Ishikawa (cell line): Measurements from ENCODE around the gene MAP1S.

Experiments
- CEBPB ChIP-seq: IDR thresholded peaks from 2 replicates; pipeline ENCODE4 v1.6.1; 2012
- CREB1 ChIP-seq: IDR thresholded peaks from 2 replicates; pipeline ENCODE4 v1.6.1; 2012; ENCODE audit warnings: low read depth
- EGR1 ChIP-seq: IDR thresholded peaks from 2 replicates; pipeline ENCODE4 v1.6.1; 2012
- EP300 ChIP-seq: IDR thresholded peaks from 2 replicates; pipeline ENCODE4 v1.6.1; 2012; ENCODE audit warnings: borderline replicate concordance
- FOXM1 ChIP-seq: IDR thresholded peaks from 2 replicates; pipeline ENCODE4 v1.6.1; 2012; ENCODE audit warnings: low read depth, borderline replicate concordance
- NFIC ChIP-seq: IDR thresholded peaks from 2 replicates; pipeline ENCODE4 v1.6.1; 2012
- RAD21 ChIP-seq: IDR thresholded peaks from 2 replicates; pipeline ENCODE4 v1.6.1; 2012; ENCODE audit warnings: low read depth
- TAF1 ChIP-seq: IDR thresholded peaks from 2 replicates; pipeline ENCODE4 v1.6.1; 2012; ENCODE audit warnings: low read depth, mild to moderate bottlenecking
- TCF12 ChIP-seq: IDR thresholded peaks from 2 replicates; pipeline ENCODE4 v1.6.1; 2012; ENCODE audit warnings: low read depth
- TEAD4 ChIP-seq: IDR thresholded peaks from 2 replicates; pipeline ENCODE4 v1.6.1; 2012
- YY1 ChIP-seq: IDR thresholded peaks from 2 replicates; pipeline ENCODE4 v1.6.1; 2012; ENCODE audit warnings: low read depth
- ZBTB7A ChIP-seq: IDR thresholded peaks from 2 replicates; pipeline ENCODE4 v1.6.1; 2012; ENCODE audit warnings: low read depth
- TF ChIP-seq, protein P1 (sequence below): IDR thresholded peaks from 2 replicates; pipeline ENCODE4 v1.6.1; 2012; ENCODE audit warnings: low read depth, mild to moderate bottlenecking
- TF ChIP-seq, protein P2 (sequence below): IDR thresholded peaks from 2 replicates; pipeline ENCODE4 v1.6.1; 2012

The MAP1S gene

DNA sequence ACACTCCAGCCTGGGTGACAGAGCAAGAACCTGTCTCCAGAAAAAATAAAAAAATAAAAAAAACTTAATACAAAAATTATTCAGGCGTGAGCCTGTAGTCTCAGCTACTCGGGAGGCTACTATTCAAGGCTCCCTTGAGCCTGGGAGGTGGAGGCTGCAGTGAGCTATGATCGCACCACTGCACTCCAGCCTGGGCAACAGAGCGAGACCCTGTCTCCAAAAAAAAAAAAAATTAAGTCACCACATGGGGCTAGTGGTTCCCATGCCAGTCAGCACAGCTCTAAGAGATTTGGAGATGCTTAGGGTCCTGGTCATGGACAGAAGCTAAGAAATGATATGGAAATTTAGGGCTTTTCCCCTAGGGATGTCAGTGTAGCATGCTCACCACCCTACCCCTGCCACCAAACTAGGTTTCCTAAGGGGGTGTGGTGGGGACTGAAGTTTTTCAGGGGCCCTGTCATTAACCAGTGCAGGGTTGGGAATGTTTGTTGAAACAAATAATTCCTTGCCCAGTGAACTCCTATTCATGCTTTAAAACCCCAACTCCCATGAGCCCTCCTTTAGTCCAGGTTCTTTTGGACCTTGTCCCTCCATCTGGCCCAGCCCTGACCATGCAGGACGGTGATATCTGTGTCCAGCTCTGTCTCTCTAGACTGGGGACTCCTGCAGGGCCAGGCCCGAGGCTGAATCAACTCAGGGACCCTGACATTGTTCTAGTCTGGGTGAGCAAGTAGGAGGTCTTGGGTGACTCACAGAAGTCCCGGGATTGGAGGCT lies 33.8 kb downstream of the MAP1S start:
- TF ChIP-seq, protein P1, sequence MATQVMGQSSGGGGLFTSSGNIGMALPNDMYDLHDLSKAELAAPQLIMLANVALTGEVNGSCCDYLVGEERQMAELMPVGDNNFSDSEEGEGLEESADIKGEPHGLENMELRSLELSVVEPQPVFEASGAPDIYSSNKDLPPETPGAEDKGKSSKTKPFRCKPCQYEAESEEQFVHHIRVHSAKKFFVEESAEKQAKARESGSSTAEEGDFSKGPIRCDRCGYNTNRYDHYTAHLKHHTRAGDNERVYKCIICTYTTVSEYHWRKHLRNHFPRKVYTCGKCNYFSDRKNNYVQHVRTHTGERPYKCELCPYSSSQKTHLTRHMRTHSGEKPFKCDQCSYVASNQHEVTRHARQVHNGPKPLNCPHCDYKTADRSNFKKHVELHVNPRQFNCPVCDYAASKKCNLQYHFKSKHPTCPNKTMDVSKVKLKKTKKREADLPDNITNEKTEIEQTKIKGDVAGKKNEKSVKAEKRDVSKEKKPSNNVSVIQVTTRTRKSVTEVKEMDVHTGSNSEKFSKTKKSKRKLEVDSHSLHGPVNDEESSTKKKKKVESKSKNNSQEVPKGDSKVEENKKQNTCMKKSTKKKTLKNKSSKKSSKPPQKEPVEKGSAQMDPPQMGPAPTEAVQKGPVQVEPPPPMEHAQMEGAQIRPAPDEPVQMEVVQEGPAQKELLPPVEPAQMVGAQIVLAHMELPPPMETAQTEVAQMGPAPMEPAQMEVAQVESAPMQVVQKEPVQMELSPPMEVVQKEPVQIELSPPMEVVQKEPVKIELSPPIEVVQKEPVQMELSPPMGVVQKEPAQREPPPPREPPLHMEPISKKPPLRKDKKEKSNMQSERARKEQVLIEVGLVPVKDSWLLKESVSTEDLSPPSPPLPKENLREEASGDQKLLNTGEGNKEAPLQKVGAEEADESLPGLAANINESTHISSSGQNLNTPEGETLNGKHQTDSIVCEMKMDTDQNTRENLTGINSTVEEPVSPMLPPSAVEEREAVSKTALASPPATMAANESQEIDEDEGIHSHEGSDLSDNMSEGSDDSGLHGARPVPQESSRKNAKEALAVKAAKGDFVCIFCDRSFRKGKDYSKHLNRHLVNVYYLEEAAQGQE, result no peak
- TF ChIP-seq ZBTB7A (no peak), CEBPB (no peak)
- TF ChIP-seq, protein P2, sequence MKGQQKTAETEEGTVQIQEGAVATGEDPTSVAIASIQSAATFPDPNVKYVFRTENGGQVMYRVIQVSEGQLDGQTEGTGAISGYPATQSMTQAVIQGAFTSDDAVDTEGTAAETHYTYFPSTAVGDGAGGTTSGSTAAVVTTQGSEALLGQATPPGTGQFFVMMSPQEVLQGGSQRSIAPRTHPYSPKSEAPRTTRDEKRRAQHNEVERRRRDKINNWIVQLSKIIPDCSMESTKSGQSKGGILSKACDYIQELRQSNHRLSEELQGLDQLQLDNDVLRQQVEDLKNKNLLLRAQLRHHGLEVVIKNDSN, result no peak

DNA sequence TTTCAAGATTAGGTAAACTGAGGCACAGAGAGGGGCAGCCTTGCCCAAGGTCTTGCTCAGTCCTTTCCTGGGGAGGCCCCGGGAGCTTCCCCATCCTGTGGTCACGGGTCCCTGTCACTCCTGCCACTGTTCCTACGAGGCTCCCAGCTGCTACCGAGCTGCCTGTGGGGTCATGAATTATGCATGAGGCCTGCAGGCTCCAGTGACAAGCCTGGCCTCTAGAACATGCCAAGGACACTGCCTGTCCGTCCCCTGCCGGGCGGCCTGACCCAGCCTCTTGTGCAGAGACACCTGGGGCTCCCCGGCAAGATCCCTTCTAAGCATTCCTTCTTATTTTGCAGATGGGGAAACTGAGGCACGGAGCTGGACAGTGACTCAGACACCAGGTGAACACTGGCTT lies 34.7 kb downstream of the MAP1S start:
- TF ChIP-seq EGR1 (no peak), ZBTB7A (no peak), TCF12 (no peak), TEAD4 (no peak), CEBPB (no peak), YY1 (no peak), EP300 (no peak), RAD21 (no peak), NFIC (no peak), FOXM1 (no peak)
- TF ChIP-seq, protein P1, result no peak

- TF ChIP-seq TEAD4, result no peak
- no peak for TF ChIP-seq EP300
- TF ChIP-seq TCF12, result no peak
- TF ChIP-seq, protein P2, result no peak
- no peak for TF ChIP-seq YY1
- TF ChIP-seq EGR1, result no peak
- TF ChIP-seq RAD21, result no peak
- no peak for TF ChIP-seq CREB1
- TF ChIP-seq NFIC, result no peak
- no peak for TF ChIP-seq TAF1
- TF ChIP-seq, protein P1, result no peak
- no peak for TF ChIP-seq CEBPB
Measured at GRCh38 chr19:17754634-17755442, 35.6 kb downstream of the MAP1S start.

- TF ChIP-seq EP300 (no peak), RAD21 (no peak), CREB1 (no peak), CEBPB (no peak), FOXM1 (no peak), EGR1 (no peak), YY1 (no peak)
- TF ChIP-seq, protein P2, result no peak
- TF ChIP-seq, protein P1, result no peak
Measured at GRCh38 chr19:17755443-17755890, 36.2 kb downstream of the MAP1S start.
